NCI-H1092 treated with DMSO at 0.1 percent for 48 hours (cell line): ENCODE results near the gene TARBP2.

ENCODE experiments used
- DNase-seq: peaks from one replicate; lab custom pipeline; 2025; lab: John Stamatoyannopoulos, UW

Gene TARBP2

GRCh38 chr12:53495903-53496751, 5.0 kb upstream of the TARBP2 start:
- DNase-seq = no peak

- no peak for DNase-seq
These were observed 4.4 kb upstream of the TARBP2 start for GRCh38 chr12:53496752-53497032.

- no peak for DNase-seq
These were observed 3.6 kb upstream of the TARBP2 start for GRCh38 chr12:53497461-53497860.

GRCh38 chr12:53498235-53498630, 2.9 kb upstream of the TARBP2 start:
- DNase-seq = no peak

GRCh38 chr12:53499266-53500141, 1.6 kb upstream of the TARBP2 start, which contains the start of gene MAP3K12:
Gene MAP3K12, minus strand, starts transcription at chr12:53499458. Its CDS starts 12,067 bp downstream, at chr12:53487391.
- DNase-seq = peak; percentile 31

- DNase-seq = no peak
These were observed 824 bp upstream of the TARBP2 start for GRCh38 chr12:53500142-53500775.

GRCh38 chr12:53501615-53502181, 615 bp downstream of the TARBP2 start:
- DNase-seq = no peak

GRCh38 chr12:53502331-53502730, 1.2 kb downstream of the TARBP2 start:
- DNase-seq = no peak

- DNase-seq = no peak
These were observed 2.1 kb downstream of the TARBP2 start for GRCh38 chr12:53502983-53503728.

GRCh38 chr12:53504004-53504920, 3.2 kb downstream of the TARBP2 start:
- no peak for DNase-seq

- no peak for DNase-seq
These were observed 4.0 kb downstream of the TARBP2 start for GRCh38 chr12:53505086-53505485.

- no peak for DNase-seq
These were observed 4.7 kb downstream of the TARBP2 start for GRCh38 chr12:53505555-53506449.

GRCh38 chr12:53506450-53506785, 5.3 kb downstream of the TARBP2 start:
- DNase-seq = no peak

GRCh38 chr12:53506881-53507602, 6.0 kb downstream of the TARBP2 start, which contains the start of gene NPFF:
Gene NPFF, minus strand, starts transcription at chr12:53507484. Its CDS starts 10 bp downstream, at chr12:53507474.
- no peak for DNase-seq

- DNase-seq = no peak
These were observed 6.5 kb downstream of the TARBP2 start for GRCh38 chr12:53507603-53507885.

- DNase-seq = peak; percentile 74
These were observed 7.6 kb downstream of the TARBP2 start for GRCh38 chr12:53508534-53509170.

- no peak for DNase-seq
These were observed 9.2 kb downstream of the TARBP2 start for GRCh38 chr12:53510181-53510812.
